Mesothelial cell of epicardium (in vitro differentiated cells): ENCODE measurements around the gene DUSP1. TPM values are rescaled to one million over a fixed set of nuclear protein-coding genes. Genes with fewer than 3 reads are reported as not detected.

Experiments used
- DNase-seq, 2 experiments: peaks; one replicate each; pipeline ENCODE4 v3.0.0; 2021; ENCODE audit warnings: low spot score in 2 of 2; ENCODE audit not compliant: unreplicated experiment in 2 of 2
- H3K27ac Mint-ChIP-seq: 2 replicates; pipeline ENCODE4 v1.8.0; 2021; ENCODE audit warnings: mixed read lengths
- H3K27me3 Mint-ChIP-seq: 2 replicates; pipeline ENCODE4 v1.8.0; 2021; ENCODE audit warnings: low read depth, mixed read lengths
- H3K36me3 Mint-ChIP-seq: 2 replicates; pipeline ENCODE4 v1.8.0; 2021; ENCODE audit warnings: mixed read lengths
- H3K4me1 Mint-ChIP-seq: 2 replicates; pipeline ENCODE4 v1.8.0; 2021; ENCODE audit warnings: mixed read lengths
- H3K4me3 Mint-ChIP-seq: 2 replicates; pipeline ENCODE4 v1.8.0; 2021; ENCODE audit warnings: mild to moderate bottlenecking, moderate library complexity, mixed read lengths
- H3K9me3 Mint-ChIP-seq: 2 replicates; pipeline ENCODE4 v1.8.0; 2021; ENCODE audit warnings: mixed read lengths
- CTCF ChIP-seq: fragments of 200-600 bp; sonication (generic); IDR thresholded peaks from one replicate; pipeline ENCODE4 v1.5.0; 2021; ENCODE audit warnings: antibody characterized with exemption; ENCODE audit not compliant: unreplicated experiment
- total RNA-seq: library from RNA; stranded (reverse); gene quantifications from 3 replicates; pipeline ENCODE4 v1.2.1, GENCODE V29; 2021

The DUSP1 gene
- total RNA-seq, 1 donor from 2014 or later, result 116 TPM

GRCh38 chr5:172769342-172769615 lies 1.7 kb downstream of the DUSP1 start:
- TF ChIP-seq CTCF, result no peak

GRCh38 chr5:172768573-172769341 lies 2.2 kb downstream of the DUSP1 start:
- no peak for DNase-seq
- Mint-ChIP-seq H3K27ac (peak overlapping the region; percentile 95), H3K4me1 (peaks cover 71% of the 10 kb centered on the region), H3K9me3 (no peaks in the 10 kb centered on the region), H3K36me3 (peaks cover 10% of the 10 kb centered on the region), H3K4me3 (peak overlapping the region; percentile 97), H3K27me3 (no peaks in the 10 kb centered on the region)
- no peak for TF ChIP-seq CTCF

More at GRCh38 chr5:172769342-172769615, 1.7 kb downstream of the DUSP1 start:
- H3K27ac Mint-ChIP-seq, result peak overlapping the region; percentile 95
- no peaks in the 10 kb centered on the region for H3K27me3 Mint-ChIP-seq
- H3K4me1 Mint-ChIP-seq, result peaks cover 73% of the 10 kb centered on the region
- H3K9me3 Mint-ChIP-seq, result no peaks in the 10 kb centered on the region
- H3K4me3 Mint-ChIP-seq, result peak overlapping the region; percentile 97
- no peak for DNase-seq
- peaks cover 10% of the 10 kb centered on the region for H3K36me3 Mint-ChIP-seq

- DNase-seq, result no peak
- Mint-ChIP-seq H3K27me3 (no peaks in the 10 kb centered on the region), H3K9me3 (no peaks in the 10 kb centered on the region), H3K4me3 (peak overlapping the region; percentile 97), H3K4me1 (peaks cover 65% of the 10 kb centered on the region), H3K36me3 (peaks cover 10% of the 10 kb centered on the region), H3K27ac (peak overlapping the region; percentile 79)
- TF ChIP-seq CTCF, result no peak
Measured at GRCh38 chr5:172768098-172768572, 2.9 kb downstream of the DUSP1 start.

- no peak for TF ChIP-seq CTCF
- no peaks in the 10 kb centered on the region for H3K9me3 Mint-ChIP-seq
- H3K4me1 Mint-ChIP-seq, result peaks cover 54% of the 10 kb centered on the region
- DNase-seq, result no peak
- peak overlapping the region; percentile 3 for H3K4me3 Mint-ChIP-seq
- H3K27me3 Mint-ChIP-seq, result no peaks in the 10 kb centered on the region
- H3K36me3 Mint-ChIP-seq, result peaks cover 10% of the 10 kb centered on the region
- H3K27ac Mint-ChIP-seq, result peak overlapping the region; percentile 98
Measured at GRCh38 chr5:172766287-172767108, 4.5 kb downstream of the DUSP1 start.

GRCh38 chr5:172765766-172766286 lies 5.2 kb downstream of the DUSP1 start:
- no peak for DNase-seq
- Mint-ChIP-seq H3K4me3 (peak overlapping the region; percentile 67), H3K36me3 (peaks cover 10% of the 10 kb centered on the region), H3K27ac (peak overlapping the region; percentile 98), H3K9me3 (peaks cover 6% of the 10 kb centered on the region), H3K4me1 (peaks cover 53% of the 10 kb centered on the region), H3K27me3 (no peaks in the 10 kb centered on the region)
- TF ChIP-seq CTCF, result no peak
